NK-92 (cell line): ENCODE measurements around the gene HNRNPD.
"Not testable (repeated sequence)": the region's sequence is repeated elsewhere in the genome, so short reads cannot be mapped to it uniquely, and the experiment has no call there.

Experiments used
- DNase-seq: peaks from one replicate; lab custom pipeline; 2025; ENCODE audit not compliant: unreplicated experiment; lab: John Stamatoyannopoulos, UW

HNRNPD gene

GRCh38 chr4:82372517-82373485 is 990 bp downstream of the HNRNPD start:
- peak; percentile 6 for DNase-seq

GRCh38 chr4:82371497-82371896 is 2.3 kb downstream of the HNRNPD start:
- no peak for DNase-seq

DNA sequence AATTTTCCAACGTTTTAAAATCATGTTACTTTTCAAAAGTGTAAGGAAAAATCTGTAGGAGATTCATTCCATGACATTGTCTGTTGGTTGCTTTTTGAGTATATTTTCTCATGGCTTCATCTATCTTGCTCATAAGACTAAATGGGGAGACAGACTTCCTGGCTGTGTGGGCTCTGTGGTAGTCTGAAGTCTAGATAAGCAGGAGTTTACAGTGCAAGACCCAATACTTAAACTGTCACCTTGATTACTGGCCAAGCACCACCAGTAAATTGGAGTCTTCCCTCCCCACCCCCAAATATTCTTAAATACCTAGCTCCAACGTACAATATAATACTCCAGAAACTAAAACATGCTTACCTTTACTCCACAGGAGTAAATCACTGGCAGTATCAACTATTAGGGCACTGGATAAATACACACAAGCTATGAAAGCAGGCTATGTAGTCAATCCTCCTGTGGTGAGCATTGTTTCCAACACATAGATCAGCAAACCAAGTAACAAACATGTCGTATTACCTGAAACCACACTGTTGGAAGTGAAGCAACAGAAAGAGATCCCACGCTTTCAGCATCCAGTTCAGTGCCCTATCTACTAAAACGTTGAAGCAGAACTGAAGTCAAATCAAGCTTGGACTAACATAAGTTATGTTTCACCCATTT is 6.2 kb downstream of the HNRNPD start:
- DNase-seq: no peak

DNA sequence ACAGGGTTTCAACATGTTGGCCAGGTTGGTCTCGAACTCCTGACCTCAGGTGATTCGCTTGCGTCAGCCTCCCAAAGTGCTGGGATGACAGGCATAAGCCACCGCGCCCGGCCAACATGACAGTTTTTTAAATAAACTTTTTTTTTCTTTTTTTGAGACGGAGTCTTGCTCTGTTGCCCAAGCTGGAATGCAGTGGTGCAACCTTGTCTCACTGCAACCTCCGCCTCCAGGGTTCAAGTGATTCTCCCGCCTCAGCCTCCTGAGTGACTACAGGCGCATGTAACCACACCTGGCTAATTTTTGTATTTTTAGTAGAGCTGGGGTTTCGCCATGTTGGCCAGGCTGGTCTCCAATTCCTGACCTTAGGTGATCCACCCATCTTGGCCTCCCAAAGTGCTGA is 7.4 kb downstream of the HNRNPD start:
- not testable (repeated sequence) for DNase-seq

GRCh38 chr4:82363896-82364487 is 9.8 kb downstream of the HNRNPD start:
- no peak for DNase-seq

GRCh38 chr4:82362565-82362964 is 11.2 kb downstream of the HNRNPD start:
- no peak for DNase-seq

DNA sequence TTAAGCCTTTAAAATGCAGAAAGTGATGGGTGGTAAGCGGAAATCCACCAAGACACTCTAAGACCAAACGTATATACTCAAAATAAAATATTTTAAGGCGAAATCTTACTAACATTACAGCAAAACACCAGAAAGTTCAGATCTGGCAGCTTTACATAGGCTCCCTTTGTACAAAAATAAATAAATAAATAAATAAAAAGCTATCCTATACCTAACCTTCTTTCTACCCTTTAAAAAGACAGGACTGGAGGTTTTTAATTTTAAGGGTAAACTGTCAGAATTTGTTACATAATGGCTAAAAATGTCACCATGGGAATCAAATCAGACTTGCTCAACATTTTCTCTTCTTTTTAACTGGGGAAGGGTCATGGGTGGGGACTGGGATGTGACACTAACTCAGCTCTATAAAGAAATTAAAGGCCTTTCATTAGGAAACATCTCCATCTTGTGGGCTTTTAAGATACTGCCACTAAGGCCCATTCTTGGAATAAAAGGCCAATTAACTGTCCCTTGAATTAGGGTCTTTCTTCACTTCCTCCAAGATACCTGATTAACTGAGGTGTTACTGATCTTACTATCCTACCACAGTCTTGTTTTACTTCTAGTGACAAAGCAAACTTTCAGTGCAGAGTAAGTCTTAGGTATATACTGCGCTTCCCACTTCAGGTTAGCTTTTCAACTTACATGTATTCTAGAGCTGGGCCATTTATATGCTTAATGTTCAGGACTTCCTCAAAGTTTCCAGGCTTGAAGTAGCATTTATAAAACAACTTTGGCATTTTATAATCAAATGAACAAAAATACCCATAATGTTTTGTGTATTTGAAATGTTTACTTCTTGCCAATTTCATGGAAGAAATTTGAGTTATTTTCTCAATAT is 13.3 kb downstream of the HNRNPD start:
- no peak for DNase-seq

DNA sequence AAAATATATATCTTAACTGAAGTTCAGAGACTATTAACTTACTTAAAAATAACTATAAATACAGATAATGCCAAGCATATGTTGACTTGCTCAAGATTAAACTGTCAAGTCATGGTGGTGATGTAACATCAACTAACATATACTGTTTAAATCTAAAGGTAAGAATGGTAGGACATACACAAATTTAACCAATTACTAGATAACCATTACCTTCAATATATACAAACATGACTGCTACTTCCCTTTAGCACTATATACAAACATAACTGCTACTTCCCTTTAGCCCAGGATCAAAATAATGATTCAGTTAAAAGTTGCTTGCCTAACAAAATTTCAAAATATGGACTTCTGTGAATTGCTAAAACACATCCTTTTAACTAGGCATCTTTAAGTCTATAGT is 14.9 kb downstream of the HNRNPD start:
- no peak for DNase-seq

DNA sequence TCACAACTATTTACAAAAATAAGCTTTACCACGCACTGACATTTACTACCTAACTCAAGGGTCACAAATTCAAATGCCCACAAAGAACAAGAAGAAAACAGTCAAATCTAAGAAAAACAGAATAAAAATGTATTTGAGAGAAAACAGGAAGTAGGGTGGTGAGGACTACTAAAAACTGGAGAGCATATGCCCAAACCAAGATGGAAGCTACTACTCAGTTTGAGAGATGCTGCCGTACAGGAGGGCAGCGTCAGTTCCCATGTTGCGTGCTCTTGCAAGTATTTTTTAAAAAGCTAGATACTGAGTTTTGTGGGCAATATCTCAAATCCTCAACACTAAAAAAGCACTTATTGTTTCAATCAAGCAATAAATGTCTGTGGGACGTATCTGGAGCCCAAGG is 16.2 kb downstream of the HNRNPD start:
- DNase-seq: no peak

GRCh38 chr4:82354788-82355187 is 19.0 kb downstream of the HNRNPD start:
- no peak for DNase-seq

- DNase-seq: no peak
Observed at GRCh38 chr4:82352825-82353366, 20.9 kb downstream of the HNRNPD start.

DNA sequence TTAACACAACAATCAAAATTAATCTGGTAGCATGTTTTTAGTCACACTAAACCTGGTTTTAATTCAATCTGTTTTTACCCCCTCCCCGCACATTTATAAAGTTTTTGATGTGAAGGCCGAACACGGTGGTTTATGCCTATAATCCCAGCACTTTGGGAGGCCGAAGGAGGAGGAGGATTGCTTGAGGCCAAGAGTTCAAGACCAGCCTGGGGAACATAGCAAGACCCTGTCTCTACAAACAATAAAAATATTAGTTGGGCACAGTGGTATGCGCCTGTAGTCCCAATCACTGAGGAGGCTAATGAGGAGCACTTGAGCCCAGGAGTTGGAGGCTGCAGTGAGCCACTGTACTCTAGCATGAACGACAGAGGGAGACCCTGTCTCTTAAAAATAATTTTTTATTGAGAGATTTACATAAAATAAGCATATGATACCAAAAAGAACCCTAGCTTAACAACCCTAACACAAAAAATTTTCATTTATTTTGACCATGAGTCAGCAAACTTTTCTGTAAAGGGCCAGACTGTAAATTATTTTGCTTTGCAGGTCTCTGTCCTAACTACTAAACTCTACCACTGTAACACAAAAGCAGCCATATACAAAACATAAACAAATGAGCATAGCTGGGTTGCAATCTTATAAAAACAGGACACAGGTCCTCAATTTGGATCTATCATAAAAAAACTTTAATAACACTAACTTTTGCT is 21.5 kb downstream of the HNRNPD start:
- DNase-seq: no peak

GRCh38 chr4:82346126-82346525 is 27.7 kb downstream of the HNRNPD start:
- DNase-seq: no peak

DNA sequence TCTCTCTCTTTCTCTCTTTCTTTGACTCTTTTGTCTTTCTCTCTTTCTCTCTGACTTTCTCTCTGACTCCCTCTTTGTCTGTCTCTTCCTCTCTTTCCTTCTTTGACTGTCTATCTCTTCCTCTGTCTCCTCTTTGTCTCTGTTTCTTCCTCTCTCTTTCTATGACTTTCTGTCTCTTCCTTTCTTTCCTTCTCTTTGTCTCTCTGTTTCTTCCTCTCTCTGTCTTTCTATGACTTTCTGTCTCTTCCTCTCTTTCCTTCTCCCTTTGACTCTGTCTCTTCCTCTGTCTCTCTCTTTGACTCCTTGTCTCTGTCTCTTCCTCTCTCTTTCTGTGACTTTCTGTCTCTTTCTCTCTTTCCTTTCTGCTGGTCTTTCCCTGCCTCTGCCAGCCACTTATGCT is 38.7 kb downstream of the HNRNPD start:
- DNase-seq: no peak

DNA sequence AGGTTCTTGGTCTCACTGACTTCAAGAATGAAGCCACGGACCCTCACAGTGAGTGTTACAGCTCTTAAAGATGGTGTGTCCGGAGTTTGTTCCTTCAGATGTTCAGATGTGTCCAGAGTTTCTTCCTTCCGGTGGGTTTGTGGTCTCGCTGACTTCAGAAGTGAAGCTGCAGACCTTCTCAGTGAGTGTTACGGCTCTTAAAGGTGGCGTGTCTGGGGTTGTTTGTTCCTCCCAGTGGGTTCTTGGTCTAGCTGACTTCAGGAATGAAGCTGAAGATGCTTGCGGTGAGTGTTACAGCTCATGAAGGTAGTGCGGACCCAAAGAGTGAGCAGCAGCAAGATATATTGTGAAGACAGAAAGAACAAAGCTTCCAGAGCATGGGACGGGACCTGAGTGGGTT is 40.1 kb downstream of the HNRNPD start:
- not testable (repeated sequence) for DNase-seq

- no peak for DNase-seq
Observed at GRCh38 chr4:82331814-82332213, 42.0 kb downstream of the HNRNPD start.

DNA sequence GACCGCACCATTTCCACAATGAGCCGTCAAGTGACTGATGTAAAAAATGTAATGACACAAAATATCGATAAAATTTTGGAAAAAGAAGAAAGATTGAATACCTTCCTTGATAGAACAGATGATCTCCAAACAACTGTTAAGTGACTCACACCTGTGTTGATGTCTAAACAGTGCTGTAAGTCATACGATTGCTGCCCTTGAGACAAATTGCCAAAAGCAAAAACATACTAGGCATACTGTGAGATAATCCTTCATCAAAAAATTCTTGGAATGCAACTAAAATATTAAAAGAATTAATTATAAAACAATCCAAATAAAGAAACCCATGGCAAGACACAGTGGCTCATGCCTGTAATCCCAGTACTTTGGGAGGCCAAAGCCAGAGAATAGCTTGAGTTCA is 53.4 kb downstream of the HNRNPD start:
- DNase-seq: no peak

GRCh38 chr4:82303063-82303462 is 70.7 kb downstream of the HNRNPD start:
- not testable (repeated sequence) for DNase-seq
